ENCODE measurements around the gene GUCY2C. TPM values are rescaled to one million over a fixed set of nuclear protein-coding genes. Genes with fewer than 3 reads are reported as not detected.
"Not testable (repeated sequence)": the region's sequence is repeated elsewhere in the genome, so short reads cannot be mapped to it uniquely, and the experiment has no call there.

The GUCY2C gene
- total RNA-seq, result not detected

- no peak for DNase-seq (ENCODE audit: low spot score)
Measured at GRCh38 chr12:14696265-14696741, at the start of gene GUCY2C. Gene GUCY2C (minus strand): TSS chr12:14696599. CDS start chr12:14696448, 151 bp downstream.

DNA sequence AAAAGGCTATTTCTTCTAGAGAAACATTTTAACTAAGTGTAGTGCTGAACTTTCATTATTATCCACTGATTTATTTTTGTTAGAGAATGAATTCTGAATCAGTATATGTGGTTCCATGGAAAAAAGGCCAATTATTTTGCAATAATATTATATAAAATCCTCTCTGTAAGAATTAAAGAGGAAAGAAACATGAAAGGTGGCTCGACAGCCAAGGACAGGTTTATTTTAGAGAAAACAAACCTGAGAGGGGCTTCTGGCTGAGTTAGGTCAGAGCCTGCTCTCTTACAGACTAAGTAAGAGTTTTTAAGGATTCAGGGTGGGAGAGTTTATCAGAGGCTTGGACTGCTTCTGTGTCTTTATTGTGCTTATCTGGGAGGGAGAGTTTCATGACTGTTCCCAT, 46.7 kb upstream of the GUCY2C start:
- ATAC-seq (ENCODE audit: low FRiP score) (no peak), DNase-seq (ENCODE audit: low spot score) (no peak)
- TF ChIP-seq CTCF (IDR thresholded peaks at IDR 0.05), result no peak

More at GRCh38 chr12:14696265-14696741, at the start of gene GUCY2C:
- no peak for ATAC-seq (ENCODE audit: low FRiP score)
- no peak for TF ChIP-seq CTCF (IDR thresholded peaks at IDR 0.05)

DNA sequence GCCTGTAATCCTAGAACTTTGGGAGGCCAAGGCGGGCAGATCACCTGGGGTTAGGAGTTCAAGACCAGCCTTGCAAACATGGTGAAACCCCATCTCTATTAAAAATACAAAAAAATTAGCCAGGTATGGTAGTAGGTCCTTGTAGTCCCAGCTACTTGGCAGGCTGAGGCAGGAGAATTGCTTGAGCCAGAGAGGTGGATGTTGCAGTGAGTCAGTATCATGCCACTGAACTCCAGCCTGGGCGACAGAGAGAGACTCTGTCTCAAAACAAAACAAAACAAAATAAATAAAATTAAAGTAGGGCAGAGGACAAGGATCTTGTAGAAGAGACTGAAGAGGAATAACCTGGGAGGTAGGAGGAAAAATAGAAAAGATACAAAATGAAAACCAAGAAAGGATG, 45.5 kb upstream of the GUCY2C start:
- no peak for DNase-seq (ENCODE audit: low spot score)
- no peak for TF ChIP-seq CTCF (IDR thresholded peaks at IDR 0.05)
- ATAC-seq (ENCODE audit: low FRiP score), result no peak

GRCh38 chr12:14741153-14741552, 44.8 kb upstream of the GUCY2C start:
- ATAC-seq (ENCODE audit: low FRiP score), result no peak
- no peak for DNase-seq (ENCODE audit: low spot score)
- TF ChIP-seq CTCF (IDR thresholded peaks at IDR 0.05), result no peak

- not testable (repeated sequence) for ATAC-seq (ENCODE audit: low FRiP score); DNase-seq (ENCODE audit: low spot score)
Measured at GRCh38 chr12:14736441-14736840, 40.0 kb upstream of the GUCY2C start.

- TF ChIP-seq CTCF (IDR thresholded peaks at IDR 0.05), result no peak
- DNase-seq (ENCODE audit: low spot score) (no peak), ATAC-seq (ENCODE audit: low FRiP score) (no peak)
Measured at GRCh38 chr12:14731821-14732220, 35.4 kb upstream of the GUCY2C start.

GRCh38 chr12:14729586-14729985, 33.2 kb upstream of the GUCY2C start:
- ATAC-seq (ENCODE audit: low FRiP score) (no peak), DNase-seq (ENCODE audit: low spot score) (no peak)
- no peak for TF ChIP-seq CTCF (IDR thresholded peaks at IDR 0.05)

- DNase-seq (ENCODE audit: low spot score) (peak; percentile 23), ATAC-seq (ENCODE audit: low FRiP score) (no peak)
Measured at GRCh38 chr12:14723763-14724162, 27.4 kb upstream of the GUCY2C start.

More at GRCh38 chr12:14723763-14724162, 27.4 kb upstream of the GUCY2C start:
- TF ChIP-seq CTCF (IDR thresholded peaks at IDR 0.05), result no peak
